ENCODE measurements around the gene PCP4L1.

DNA sequence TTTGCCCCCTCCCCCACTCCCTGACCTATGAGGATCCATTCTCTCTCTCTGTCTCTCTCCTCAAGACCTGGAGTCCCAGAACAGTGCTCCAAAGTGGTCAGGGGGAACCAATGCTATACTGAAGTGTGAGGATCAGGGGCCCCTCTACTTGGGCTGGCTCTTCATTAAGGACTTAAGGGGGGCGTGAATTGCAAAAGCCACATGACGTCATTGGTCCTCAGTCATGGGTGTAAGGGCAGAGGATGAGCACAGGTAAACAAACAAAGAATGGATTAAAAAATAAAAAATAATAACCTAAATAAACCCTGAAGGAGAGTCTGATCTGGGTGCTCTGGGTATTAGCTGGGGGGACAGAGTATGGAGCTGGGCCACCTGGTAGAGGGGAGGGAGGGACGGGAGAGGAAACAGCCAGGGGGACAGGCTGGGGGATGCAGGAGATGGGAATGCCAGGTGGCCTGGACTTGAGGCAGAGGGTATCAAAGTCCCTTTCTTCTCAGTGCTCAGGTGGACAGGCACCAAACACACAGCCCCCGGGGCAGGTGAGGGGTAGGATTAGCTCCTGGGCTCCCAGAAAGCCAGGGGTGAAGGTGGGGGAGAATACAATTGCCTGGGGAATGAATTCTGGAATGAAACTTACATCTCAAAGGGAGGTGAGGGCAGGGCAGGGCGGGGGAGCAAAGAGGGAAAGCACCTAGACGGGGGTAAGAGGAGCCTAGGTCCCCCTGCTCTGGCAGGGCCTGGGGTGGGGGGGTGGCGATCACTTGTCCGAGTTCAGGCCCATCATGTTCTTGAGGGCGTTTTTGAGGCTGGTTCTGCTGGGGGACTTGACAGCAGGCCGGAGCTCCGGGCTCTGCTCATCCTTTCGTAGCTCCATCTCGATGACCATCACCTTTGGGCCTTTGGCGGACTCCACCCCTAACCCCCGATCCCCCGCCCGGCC, 46.7 kb downstream of the PCP4L1 start:
- TF ChIP-seq, protein P1, sequence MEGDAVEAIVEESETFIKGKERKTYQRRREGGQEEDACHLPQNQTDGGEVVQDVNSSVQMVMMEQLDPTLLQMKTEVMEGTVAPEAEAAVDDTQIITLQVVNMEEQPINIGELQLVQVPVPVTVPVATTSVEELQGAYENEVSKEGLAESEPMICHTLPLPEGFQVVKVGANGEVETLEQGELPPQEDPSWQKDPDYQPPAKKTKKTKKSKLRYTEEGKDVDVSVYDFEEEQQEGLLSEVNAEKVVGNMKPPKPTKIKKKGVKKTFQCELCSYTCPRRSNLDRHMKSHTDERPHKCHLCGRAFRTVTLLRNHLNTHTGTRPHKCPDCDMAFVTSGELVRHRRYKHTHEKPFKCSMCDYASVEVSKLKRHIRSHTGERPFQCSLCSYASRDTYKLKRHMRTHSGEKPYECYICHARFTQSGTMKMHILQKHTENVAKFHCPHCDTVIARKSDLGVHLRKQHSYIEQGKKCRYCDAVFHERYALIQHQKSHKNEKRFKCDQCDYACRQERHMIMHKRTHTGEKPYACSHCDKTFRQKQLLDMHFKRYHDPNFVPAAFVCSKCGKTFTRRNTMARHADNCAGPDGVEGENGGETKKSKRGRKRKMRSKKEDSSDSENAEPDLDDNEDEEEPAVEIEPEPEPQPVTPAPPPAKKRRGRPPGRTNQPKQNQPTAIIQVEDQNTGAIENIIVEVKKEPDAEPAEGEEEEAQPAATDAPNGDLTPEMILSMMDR (conservative IDR thresholded peaks at IDR 0.05), result no peak
- TF ChIP-seq EZH2 (IDR thresholded peaks at IDR 0.05; ENCODE audit: low read depth), result no peak

Data from PC-9 (cell line).